Prostate gland (tissue), 2 donors: ENCODE data around the gene VPS36. TPM values are rescaled to one million over a fixed set of nuclear protein-coding genes. Genes with fewer than 3 reads are reported as not detected.

Experiments
- DNase-seq: peaks from one replicate; pipeline ENCODE4 v3.0.0-alpha.2; 2019; ENCODE audit warnings: low spot score
- H3K27ac ChIP-seq, 2 donors: fragments of 200-600 bp; sonication (generic); 2 replicates each; pipeline ENCODE4 v1.5.1; 2017 to 2019
- H3K27me3 ChIP-seq: fragments of 200-600 bp; sonication (generic); replicated peaks from 2 replicates; pipeline ENCODE4 v1.5.1; 2019; ENCODE audit not compliant: insufficient read depth
- H3K36me3 ChIP-seq, 2 donors: fragments of 200-600 bp; sonication (generic); 1 replicate in 1 of 2; 2 replicates in 1 of 2; pipeline versions ENCODE4 v1.5.1 to v1.8.1; 2017 to 2019
- H3K4me1 ChIP-seq: fragments of 200-600 bp; sonication (generic); replicated peaks from 2 replicates; pipeline ENCODE4 v1.5.1; 2019
- H3K4me3 ChIP-seq, 2 donors: fragments of 200-600 bp; sonication (generic); 2 replicates each; pipeline ENCODE4 v1.5.1; 2017 to 2019
- H3K9me3 ChIP-seq: fragments of 200-600 bp; sonication (generic); 2 replicates; pipeline ENCODE4 v1.5.1; 2017
- CTCF ChIP-seq, 4 experiments: fragments of 200-600 bp in 2 of 4; fragments of 450-650 bp in 2 of 4; sonication (generic) in 2 of 4; IDR thresholded peaks; 1 replicate in 3 of 4; 2 replicates in 1 of 4; pipeline ENCODE4 v1.5.1; 2016 to 2019; ENCODE audit warnings: antibody characterized with exemption in 4 of 4, mild to moderate bottlenecking in 2 of 4, moderate library complexity in 2 of 4
- POLR2A ChIP-seq: fragments of 450-650 bp; IDR thresholded peaks from one replicate; pipeline ENCODE4 v1.6.1; 2016; ENCODE audit warnings: antibody characterized with exemption, mild to moderate bottlenecking
- POLR2AphosphoS5 ChIP-seq: sonication (generic); formaldehyde crosslinking; IDR thresholded peaks from one replicate; pipeline ENCODE4 v1.6.1; 2017; ENCODE audit warnings: antibody characterized with exemption
- WGBS: methylation state at CpG from one replicate; pipeline ENCODE4 v1.1.5; 2018; 5-methylcytosine and 5-hydroxymethylcytosine counted together
- intact Hi-C: fragments of 100-400 bp; cut with DNase I; formaldehyde crosslinking; loops from one replicate; pipeline ENCODE4 v1.14.2; 2022
- total RNA-seq, 2 donors: library from RNA; depleted of rRNA; stranded (reverse); fragments of >200 nt; gene quantifications; one replicate each; pipeline ENCODE4 v1.1.0, GENCODE V29; 2016

Gene VPS36
- total RNA-seq, 2 donors from 2014 or later: 43.9 to 46.6 TPM

- H3K4me1 ChIP-seq: no peaks in the 10 kb centered on the region
- no peak for DNase-seq
- no peak overlapping the region for H3K27ac ChIP-seq
- no peaks in the 10 kb centered on the region for H3K36me3 ChIP-seq
- no peaks in the 10 kb centered on the region for H3K9me3 ChIP-seq
- H3K27me3 ChIP-seq: no peaks in the 10 kb centered on the region
- no peak for TF ChIP-seq POLR2AphosphoS5
- no peak for TF ChIP-seq POLR2A
- TF ChIP-seq CTCF (IDR thresholded peaks at IDR 0.05): no peak
- WGBS: 60% methylated on average over 2 of the region's 2 CpGs
- no peak overlapping the region for H3K4me3 ChIP-seq
- intact Hi-C loops: no loop called here
These were observed 55.8 kb downstream of the VPS36 start for GRCh38 chr13:52394586-52394985.

GRCh38 chr13:52393572-52394357 is 56.7 kb downstream of the VPS36 start:
- H3K4me1 ChIP-seq: no peaks in the 10 kb centered on the region
- no peaks in the 10 kb centered on the region for H3K36me3 ChIP-seq
- no peak for DNase-seq
- H3K4me3 ChIP-seq: no peak overlapping the region
- no peaks in the 10 kb centered on the region for H3K9me3 ChIP-seq
- H3K27ac ChIP-seq: no peak overlapping the region
- TF ChIP-seq POLR2AphosphoS5: no peak
- TF ChIP-seq POLR2A: no peak
- no peak for TF ChIP-seq CTCF (IDR thresholded peaks at IDR 0.05)
- WGBS: 82% methylated on average over 8 of the region's 8 CpGs
- H3K27me3 ChIP-seq: no peaks in the 10 kb centered on the region
- intact Hi-C loops: no loop called here

- TF ChIP-seq POLR2A (no peak), CTCF (IDR thresholded peaks at IDR 0.05) (no peak), POLR2AphosphoS5 (no peak)
- H3K27me3 ChIP-seq: no peaks in the 10 kb centered on the region
- H3K27ac ChIP-seq: no peak overlapping the region
- no peaks in the 10 kb centered on the region for H3K4me1 ChIP-seq
- H3K9me3 ChIP-seq: no peaks in the 10 kb centered on the region
- DNase-seq: no peak
- intact Hi-C loops: no loop called here
- no peak overlapping the region for H3K4me3 ChIP-seq
- no peaks in the 10 kb centered on the region for H3K36me3 ChIP-seq
These were observed 62.7 kb downstream of the VPS36 start for GRCh38 chr13:52387721-52388120.

- TF ChIP-seq POLR2A: no peak
- TF ChIP-seq POLR2AphosphoS5: no peak
- no peak for TF ChIP-seq CTCF (IDR thresholded peaks at IDR 0.05)
- intact Hi-C loops: no loop called here
- DNase-seq: no peak
- no peak overlapping the region for H3K27ac ChIP-seq
- 87% methylated on average over 4 of the region's 4 CpGs for WGBS
- H3K27me3 ChIP-seq: no peaks in the 10 kb centered on the region
- no peak overlapping the region for H3K4me3 ChIP-seq
- no peaks in the 10 kb centered on the region for H3K36me3 ChIP-seq
- no peaks in the 10 kb centered on the region for H3K9me3 ChIP-seq
- no peaks in the 10 kb centered on the region for H3K4me1 ChIP-seq
These were observed 64.6 kb downstream of the VPS36 start for GRCh38 chr13:52385870-52386269.

GRCh38 chr13:52383366-52383765 is 67.1 kb downstream of the VPS36 start:
- Histone ChIP-seq H3K9me3 (no peaks in the 10 kb centered on the region), H3K27me3 (no peaks in the 10 kb centered on the region), H3K4me3 (no peak overlapping the region), H3K36me3 (no peaks in the 10 kb centered on the region), H3K27ac (no peak overlapping the region), H3K4me1 (no peaks in the 10 kb centered on the region)
- TF ChIP-seq POLR2A: no peak
- no peak for TF ChIP-seq CTCF (IDR thresholded peaks at IDR 0.05)
- TF ChIP-seq POLR2AphosphoS5: no peak
- intact Hi-C loops: no loop called here
- 85% methylated on average over 1 of the region's 1 CpG for WGBS
- DNase-seq: no peak
